NCI-H1092 treated with DMSO at 0.1 percent for 48 hours (cell line): ENCODE measurements around the gene ONECUT3.

ENCODE experiments used
- DNase-seq: peaks from one replicate; lab custom pipeline; 2025; lab: John Stamatoyannopoulos, UW

The ONECUT3 gene

DNA sequence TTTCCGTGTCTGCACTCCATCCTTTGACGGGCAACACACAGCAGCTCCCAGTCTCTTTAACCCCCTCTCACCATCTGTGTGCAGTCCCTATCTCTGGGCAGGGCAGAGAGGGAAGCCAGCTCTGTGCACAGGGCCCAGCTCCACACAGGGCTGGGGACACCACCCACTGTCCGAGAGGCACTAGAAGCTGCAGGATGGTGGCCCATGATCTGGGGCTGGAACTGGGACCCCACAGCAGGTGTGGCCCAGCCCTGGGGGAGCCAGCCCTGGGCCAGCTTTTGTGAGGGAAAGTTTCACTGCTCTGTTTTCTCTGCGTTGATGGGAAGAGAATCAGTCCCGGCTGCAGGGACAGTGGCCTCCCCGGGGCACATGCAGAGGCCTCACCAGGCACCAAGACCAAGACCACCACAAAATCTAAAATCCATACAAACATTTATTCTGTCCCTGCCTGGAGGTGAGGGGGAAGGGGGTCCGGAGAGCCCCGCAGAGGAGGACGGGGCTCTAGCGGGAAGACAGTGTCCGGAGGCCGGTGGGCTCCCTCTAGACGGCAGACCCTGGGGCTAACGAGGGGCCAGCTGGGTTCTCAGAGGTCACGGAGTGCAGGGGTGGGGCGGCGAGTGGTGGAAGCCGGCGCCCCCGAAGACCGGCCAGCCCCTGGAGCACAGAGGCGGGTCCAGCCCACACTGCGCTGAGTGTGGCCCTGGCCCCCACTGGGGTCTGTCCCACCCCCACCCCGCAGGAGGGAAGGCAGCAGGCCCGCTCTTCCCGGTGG, 61.7 kb downstream of the ONECUT3 start:
- no peak for DNase-seq

DNA sequence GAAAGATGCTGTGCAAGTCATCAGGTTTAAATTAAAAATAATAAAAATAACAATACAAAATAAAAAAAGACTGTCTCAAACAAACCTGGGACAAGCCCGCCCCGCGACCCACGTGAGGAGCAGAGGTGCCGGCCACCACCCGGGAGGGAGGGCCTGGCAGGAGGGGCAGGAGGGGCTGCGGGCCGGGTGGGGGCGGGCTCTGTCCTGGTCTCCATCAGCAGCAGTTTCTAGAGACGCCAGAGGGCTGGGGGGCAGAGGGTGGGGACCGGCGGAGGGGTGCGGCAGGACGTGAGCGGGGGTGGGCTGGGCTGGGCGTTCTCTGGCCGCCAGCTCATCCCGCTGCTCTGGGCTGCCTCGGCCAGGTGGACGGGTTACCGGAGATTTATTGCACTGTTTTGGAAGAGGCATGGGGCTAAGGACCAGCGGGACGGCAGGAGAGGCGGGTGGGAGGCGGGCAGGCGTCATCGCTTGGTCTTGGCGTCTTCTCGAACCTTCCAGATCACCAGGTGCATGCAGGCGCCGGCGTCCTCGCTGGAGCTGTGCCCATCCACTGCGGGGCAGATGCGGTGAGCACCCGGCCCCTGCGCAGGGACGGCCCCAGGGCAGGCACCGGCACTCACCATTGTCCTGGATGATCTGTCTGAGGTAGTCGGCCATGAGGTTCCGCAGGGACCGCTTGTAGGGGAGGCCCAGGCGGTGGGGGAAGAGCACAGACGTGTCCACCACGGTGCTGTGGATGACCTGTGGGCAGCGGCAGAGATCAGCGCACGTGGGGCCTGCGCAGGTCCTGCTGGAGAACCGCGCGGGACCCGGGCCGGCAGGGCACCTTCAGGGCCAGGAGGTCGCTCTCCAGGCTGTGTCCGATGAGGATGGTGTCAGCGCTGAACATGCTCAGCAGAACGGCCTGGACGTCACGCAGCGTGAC, 62.6 kb downstream of the ONECUT3 start:
- DNase-seq, result no peak

GRCh38 chr19:1816530-1817298, 63.4 kb downstream of the ONECUT3 start:
- no peak for DNase-seq

GRCh38 chr19:1817553-1818179, 64.4 kb downstream of the ONECUT3 start:
- DNase-seq, result no peak

- DNase-seq, result no peak
Observed at GRCh38 chr19:1818549-1819195, 65.4 kb downstream of the ONECUT3 start.

DNA sequence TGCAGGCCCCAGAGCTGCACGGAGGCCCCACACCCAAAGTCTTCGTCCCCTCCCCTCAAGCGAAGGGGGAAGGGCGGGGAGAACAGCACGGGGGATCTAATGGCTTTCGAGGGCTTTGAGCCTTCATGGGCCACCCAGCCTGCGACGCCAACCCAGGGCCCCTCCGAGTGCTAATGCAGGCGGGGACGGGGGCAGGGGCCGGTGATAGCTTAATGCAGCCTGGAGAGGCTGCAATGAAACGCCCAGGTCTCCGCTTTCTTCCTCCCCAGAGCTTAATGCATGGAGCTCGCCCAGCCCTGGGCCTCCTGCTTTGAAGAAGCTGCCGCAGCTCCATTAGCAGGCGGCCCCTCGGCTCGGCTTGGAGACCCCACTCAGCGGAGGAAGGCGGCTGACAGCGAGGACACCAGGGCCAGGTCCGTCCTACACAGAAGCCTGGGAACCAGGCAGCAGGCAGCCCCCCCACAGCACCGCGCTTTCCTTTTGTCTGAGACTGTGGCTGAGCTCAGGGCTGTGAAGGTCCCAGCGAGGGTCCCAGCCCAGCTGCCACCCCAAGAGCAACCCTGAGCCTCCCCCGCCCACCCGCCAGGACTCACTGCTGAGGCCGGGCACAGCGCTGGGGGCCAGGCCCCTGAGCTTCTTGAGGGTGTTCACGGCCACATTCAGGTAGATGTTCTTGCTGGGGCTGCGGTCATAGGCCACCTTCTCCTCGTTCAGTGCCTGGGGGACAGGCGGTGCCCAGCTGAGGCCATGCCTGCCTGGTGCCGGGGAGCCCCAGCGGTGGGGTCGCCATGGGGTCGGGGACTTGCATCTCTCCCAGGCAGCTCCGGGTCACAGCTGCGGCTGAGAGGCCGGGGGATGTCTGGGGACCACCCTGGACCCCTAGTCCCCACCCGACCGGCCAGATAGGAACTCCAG, 66.3 kb downstream of the ONECUT3 start:
- DNase-seq, result no peak

DNA sequence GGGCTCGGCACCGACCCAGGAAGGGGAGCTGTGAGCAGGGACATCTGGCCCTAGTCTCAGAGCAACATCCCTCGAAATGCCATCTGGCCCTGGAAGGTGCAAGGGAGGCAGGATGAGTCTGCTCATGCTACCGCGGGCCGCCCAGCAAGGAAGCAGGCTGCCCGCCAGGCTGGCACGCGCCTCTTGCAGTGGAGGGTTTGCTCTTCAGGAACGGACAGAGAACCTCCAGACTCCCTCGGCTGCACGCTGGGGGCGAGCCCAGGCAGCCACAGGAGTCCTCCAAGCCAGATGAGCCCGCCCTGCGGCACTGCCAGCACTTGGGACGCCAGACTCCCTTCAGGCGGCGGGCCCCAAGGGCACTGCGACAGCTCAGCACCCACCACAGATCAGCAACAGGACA, 68.9 kb downstream of the ONECUT3 start:
- no peak for DNase-seq

DNA sequence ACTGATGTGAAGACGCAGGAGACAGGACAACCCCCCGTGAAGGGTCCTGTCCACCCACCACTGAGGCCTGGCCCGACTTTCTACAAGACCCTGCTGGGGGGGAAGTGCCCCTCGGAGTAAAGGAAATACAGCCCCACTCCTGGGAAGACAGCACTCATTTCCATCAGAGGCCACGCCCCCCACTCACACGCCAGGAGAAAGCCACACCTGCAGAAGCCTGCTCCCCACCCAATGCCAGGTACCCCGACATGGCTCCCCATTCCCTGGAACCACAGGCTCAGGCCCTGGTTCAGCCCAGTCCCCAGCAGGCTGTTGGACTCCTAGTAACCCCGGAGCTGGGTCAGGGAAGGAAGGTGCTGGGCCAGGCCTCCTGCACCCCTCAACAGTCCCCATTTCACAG, 69.7 kb downstream of the ONECUT3 start:
- no peak for DNase-seq

DNA sequence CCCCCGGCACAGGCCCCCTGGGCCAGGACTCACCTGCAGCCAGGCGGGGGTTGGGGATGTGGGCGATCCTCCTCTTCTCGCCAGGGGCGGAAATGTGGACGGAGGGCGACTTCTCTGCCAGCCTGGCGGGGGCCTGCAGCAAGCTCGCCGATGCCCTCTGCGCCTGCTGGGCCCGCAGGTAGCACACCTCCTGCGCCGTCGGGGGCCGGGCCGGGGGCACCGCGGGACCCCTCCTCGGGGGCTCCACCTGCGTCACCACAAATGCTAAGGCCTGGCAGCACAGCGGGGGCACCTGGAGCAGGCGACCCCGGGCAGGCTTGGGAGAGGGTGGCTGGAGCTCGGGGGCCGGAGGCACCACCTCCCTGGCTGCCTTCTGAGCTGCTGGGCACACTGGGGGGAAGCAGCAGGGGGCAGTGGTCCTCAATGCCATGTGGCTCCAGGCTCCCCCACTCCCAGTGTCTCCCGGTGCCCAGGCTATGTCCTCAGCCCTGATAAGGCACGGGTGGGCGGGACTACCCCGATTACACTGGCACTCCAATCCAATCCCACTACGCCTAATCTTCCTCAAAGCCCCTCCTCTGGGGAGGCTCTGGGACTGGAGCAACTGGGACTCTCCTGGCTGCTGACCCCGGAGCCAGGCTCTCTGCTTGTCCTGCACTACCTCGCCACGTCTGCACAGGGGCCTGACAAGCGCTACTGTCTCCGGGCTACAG, 70.4 kb downstream of the ONECUT3 start:
- DNase-seq, result no peak

- no peak for DNase-seq
Observed at GRCh38 chr19:1824252-1824622, 70.9 kb downstream of the ONECUT3 start.

GRCh38 chr19:1825909-1826556, 72.7 kb downstream of the ONECUT3 start:
- peak; percentile 60 for DNase-seq

DNA sequence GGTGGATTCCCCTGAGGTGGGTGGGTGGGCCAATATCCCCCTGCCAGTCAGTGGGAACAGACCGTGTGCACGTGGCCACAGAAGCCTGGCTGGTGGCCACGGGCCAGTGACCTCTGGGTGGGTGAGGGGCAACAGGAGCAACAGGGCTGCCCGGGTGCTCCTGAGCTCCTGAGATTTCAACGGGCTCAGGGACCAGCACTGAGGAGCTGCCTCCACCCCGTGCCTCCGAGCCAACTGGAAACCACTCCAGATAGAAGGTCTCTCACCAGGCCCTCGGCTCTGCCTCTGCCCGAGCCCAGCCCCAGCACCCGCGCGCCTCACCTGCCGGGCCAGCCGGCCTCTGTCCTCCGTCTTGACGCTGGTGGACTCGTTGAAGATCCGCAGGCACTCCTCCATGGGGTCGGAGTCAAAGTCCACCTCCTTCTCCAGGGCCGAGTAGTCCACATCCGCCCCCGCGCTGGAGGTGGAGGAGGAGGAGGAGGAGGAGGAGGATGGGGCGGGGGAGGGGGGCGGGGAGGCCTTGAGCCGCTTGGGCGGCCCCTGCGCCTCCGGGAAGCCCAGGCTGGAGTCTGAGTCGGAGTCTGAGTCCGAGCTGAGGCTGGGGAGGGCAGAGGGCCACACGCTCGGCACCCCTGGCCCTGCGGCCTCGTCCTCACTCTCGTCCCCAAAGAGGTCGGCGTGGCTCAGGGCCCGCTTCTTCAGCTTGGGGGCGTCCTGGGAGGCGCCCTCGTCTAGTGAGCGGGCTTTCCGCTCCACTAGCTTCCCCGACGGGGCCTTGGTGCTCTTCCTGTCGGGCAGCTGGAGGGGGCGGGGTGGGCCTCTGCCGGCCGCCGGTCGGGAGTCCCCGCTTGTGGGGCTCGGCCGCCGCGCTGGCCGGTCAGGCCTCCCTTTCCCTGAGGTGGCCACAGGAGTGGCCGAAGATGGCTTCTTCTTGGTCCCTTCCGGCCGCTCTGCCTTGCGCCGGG, 73.5 kb downstream of the ONECUT3 start:
- DNase-seq, result no peak

GRCh38 chr19:1827566-1828278, 74.4 kb downstream of the ONECUT3 start:
- no peak for DNase-seq

- no peak for DNase-seq
Observed at GRCh38 chr19:1828279-1829238, 75.3 kb downstream of the ONECUT3 start.

- DNase-seq, result no peak
Observed at GRCh38 chr19:1829958-1830357, 76.7 kb downstream of the ONECUT3 start.

- no peak for DNase-seq
Observed at GRCh38 chr19:1830568-1830967, 77.3 kb downstream of the ONECUT3 start.
